ENCODE results near the gene FGD4. TPM values are rescaled to one million over a fixed set of nuclear protein-coding genes. Genes with fewer than 3 reads are reported as not detected.

Gene FGD4
- total RNA-seq, 1 donor, result 55.6 TPM

DNA sequence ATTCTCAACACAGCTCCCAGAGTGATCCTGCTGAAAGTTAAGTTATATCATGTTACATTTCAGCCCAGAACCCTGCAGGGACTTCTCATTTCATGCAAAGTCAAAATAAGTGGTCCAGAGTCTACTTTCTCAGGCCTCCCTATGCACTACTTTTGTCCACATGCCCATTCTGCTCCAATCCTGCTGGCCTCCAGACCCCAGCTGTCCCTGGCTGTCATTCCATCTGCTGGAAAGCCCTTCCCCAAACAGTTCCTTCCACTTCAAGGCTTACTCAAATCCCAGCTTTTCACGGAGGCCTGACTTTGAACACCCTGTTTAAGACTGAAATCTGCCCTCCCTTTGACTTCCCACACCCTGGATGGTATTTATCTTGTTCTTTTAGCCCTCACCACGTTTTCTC, 169.9 kb downstream of the FGD4 start:
- TF ChIP-seq, protein P1, sequence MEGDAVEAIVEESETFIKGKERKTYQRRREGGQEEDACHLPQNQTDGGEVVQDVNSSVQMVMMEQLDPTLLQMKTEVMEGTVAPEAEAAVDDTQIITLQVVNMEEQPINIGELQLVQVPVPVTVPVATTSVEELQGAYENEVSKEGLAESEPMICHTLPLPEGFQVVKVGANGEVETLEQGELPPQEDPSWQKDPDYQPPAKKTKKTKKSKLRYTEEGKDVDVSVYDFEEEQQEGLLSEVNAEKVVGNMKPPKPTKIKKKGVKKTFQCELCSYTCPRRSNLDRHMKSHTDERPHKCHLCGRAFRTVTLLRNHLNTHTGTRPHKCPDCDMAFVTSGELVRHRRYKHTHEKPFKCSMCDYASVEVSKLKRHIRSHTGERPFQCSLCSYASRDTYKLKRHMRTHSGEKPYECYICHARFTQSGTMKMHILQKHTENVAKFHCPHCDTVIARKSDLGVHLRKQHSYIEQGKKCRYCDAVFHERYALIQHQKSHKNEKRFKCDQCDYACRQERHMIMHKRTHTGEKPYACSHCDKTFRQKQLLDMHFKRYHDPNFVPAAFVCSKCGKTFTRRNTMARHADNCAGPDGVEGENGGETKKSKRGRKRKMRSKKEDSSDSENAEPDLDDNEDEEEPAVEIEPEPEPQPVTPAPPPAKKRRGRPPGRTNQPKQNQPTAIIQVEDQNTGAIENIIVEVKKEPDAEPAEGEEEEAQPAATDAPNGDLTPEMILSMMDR (IDR thresholded peaks at IDR 0.05; ENCODE audit: insufficient read depth, low read length), result no peak
- peak; percentile 19 for DNase-seq (ENCODE audit: low read depth)
- H3K4me3 ChIP-seq (ENCODE audit: low read depth, low read length), result no peak overlapping the region

DNA sequence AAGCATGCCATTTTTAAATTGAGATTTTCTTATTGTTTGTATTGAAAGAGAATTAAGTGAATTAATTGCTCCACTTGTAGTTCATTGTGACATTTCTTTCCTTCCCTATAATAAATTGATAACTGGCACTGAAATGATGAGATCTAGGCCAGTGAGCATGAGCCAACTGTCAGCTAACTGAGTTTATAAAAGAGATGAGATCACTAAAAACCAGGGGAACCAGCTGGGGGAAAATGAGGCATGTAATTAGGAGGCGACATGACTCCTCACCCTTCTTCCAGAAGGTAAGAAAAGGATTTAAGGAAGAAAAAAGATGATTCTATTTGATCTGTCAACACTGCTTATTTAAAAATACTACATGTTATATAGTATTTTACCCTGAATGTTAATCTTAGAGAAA, 175.2 kb downstream of the FGD4 start:
- H3K4me3 ChIP-seq (ENCODE audit: low read depth, low read length), result no peak overlapping the region
- DNase-seq (ENCODE audit: low read depth), result no peak
- TF ChIP-seq, protein P1 (IDR thresholded peaks at IDR 0.05; ENCODE audit: insufficient read depth, low read length), result no peak

DNA sequence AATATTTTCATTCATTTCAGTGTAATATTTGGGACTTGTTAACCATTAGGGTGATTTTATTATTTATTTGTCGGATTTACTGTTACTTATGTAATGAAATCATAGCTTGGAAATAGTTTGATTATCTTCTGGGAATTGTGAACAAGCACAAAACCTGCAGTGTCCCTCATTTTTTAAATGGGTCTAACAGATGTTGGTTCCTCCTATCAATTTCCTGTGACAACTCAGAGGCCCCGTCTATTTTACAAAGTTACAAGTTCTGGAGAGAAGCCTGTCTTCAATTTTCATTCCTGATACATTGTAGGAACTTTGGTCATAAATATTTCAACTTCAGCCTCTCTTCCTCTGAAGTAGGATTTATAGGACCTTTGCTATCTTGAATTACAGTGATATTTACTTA, 178.0 kb downstream of the FGD4 start:
- no peak overlapping the region for H3K4me3 ChIP-seq (ENCODE audit: low read depth, low read length)
- TF ChIP-seq, protein P1 (IDR thresholded peaks at IDR 0.05; ENCODE audit: insufficient read depth, low read length), result no peak
- no peak for DNase-seq (ENCODE audit: low read depth)

DNA sequence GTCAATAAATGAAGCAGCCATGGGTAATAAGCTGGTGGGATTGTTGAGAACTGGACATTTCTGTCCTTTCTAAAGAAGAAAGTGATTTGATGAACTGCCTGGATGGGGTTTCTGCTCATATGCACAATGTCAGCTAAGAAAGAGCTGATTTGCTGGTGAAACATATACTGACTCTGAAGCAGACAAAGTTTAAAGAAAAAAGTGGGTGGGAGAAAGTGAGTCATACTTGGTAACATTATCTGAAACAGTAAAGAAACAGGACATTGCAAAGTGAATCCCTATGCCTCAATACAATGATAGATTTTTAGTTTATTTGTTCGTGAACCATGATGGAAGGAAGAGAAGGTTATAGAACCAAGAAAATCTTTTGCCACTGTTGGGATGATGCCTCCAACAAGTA, 184.2 kb downstream of the FGD4 start:
- peak; percentile 48 for DNase-seq (ENCODE audit: low read depth)
- H3K4me3 ChIP-seq (ENCODE audit: low read depth, low read length), result no peak overlapping the region
- TF ChIP-seq, protein P1 (IDR thresholded peaks at IDR 0.05; ENCODE audit: insufficient read depth, low read length), result no peak

DNA sequence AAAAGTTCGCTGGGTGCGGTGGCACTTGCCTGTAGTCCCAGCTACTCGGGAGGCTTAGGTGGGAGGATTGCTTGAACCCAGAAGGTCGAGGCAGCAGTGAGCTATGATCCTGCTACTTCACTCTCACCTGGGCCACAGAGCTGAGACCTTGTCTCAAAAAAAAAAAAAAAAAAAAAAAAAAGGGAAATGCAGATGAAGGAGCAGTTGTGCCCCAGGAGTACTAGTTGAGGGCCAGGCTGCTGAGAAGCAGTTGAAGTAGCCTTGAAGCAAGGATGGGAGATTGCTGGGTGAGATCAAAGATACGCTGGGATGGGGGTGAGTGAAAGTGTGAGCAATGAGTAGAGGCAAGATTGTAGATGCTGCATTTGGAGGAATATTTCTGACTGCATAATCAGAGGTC, 186.3 kb downstream of the FGD4 start:
- TF ChIP-seq, protein P1 (IDR thresholded peaks at IDR 0.05; ENCODE audit: insufficient read depth, low read length), result no peak
- no peak overlapping the region for H3K4me3 ChIP-seq (ENCODE audit: low read depth, low read length)

DNA sequence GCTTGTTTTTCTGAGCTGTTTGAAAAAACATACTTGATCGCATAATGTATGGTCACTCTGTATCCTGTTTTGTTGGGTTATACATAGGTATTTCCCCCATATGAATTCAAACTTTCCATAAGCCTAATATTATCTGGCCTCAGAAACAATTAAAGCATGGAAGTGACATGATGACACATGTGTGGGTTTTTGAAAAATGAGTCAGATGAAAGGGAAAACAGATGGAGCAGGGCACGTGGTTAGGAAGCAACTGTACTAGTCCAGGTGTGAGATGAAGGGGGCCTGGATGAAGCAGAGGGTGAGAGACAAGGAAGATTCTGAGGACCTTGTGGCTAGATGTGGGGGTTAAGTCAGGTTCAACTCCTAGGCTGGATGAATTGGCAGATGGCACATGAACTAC, 187.0 kb downstream of the FGD4 start:
- DNase-seq (ENCODE audit: low read depth), result peak; percentile 43

More for the DNA sequence above, 186.3 kb downstream of the FGD4 start:
- no peak for DNase-seq (ENCODE audit: low read depth)

More for the DNA sequence above, 187.0 kb downstream of the FGD4 start:
- TF ChIP-seq, protein P1 (IDR thresholded peaks at IDR 0.05; ENCODE audit: insufficient read depth, low read length), result no peak
- H3K4me3 ChIP-seq (ENCODE audit: low read depth, low read length), result no peak overlapping the region

All from fibroblast of the aortic adventitia (primary cell).